Daoy (cell line): ENCODE data around the gene HEG1. TPM values are rescaled to one million over a fixed set of nuclear protein-coding genes. Genes with fewer than 3 reads are reported as not detected.

ENCODE experiments used
- DNase-seq: peaks from one replicate; pipeline ENCODE4 v3.0.0-alpha.2; 2015; ENCODE audit warnings: low read depth
- total RNA-seq: library from RNA; depleted of rRNA; stranded (reverse); fragments of >200 nt; shearing (Covaris generic); gene quantifications from 2 replicates; pipeline ENCODE4 v1.2.3, GENCODE V29; 2014

HEG1 gene
- total RNA-seq, 1 experiment from 2014 or later, result 14.9 TPM

- no peak for DNase-seq
These were observed 103.4 kb downstream of the HEG1 start for GRCh38 chr3:124952282-124952855.

- DNase-seq, result peak; percentile 44
These were observed 104.1 kb downstream of the HEG1 start for GRCh38 chr3:124951511-124952281.

GRCh38 chr3:124950026-124950425 lies 105.8 kb downstream of the HEG1 start:
- no peak for DNase-seq

- no peak for DNase-seq
These were observed 113.2 kb downstream of the HEG1 start for GRCh38 chr3:124942613-124943012.

- DNase-seq, result no peak
These were observed 114.0 kb downstream of the HEG1 start for GRCh38 chr3:124941771-124942170.

GRCh38 chr3:124939661-124940060 lies 116.1 kb downstream of the HEG1 start:
- DNase-seq, result no peak

- no peak for DNase-seq
These were observed 116.9 kb downstream of the HEG1 start for GRCh38 chr3:124938896-124939295.

- no peak for DNase-seq
These were observed 118.7 kb downstream of the HEG1 start for GRCh38 chr3:124937049-124937448.

GRCh38 chr3:124935794-124936542 lies 119.8 kb downstream of the HEG1 start:
- DNase-seq, result no peak

GRCh38 chr3:124935264-124935663 lies 120.5 kb downstream of the HEG1 start:
- no peak for DNase-seq

- DNase-seq, result no peak
These were observed 121.2 kb downstream of the HEG1 start, which contains the start of gene MUC13 for GRCh38 chr3:124934577-124934976. Gene MUC13 (minus strand): TSS chr3:124934751. CDS start chr3:124934712, 39 bp downstream.

- DNase-seq, result peak; percentile 67
These were observed 127.2 kb downstream of the HEG1 start for GRCh38 chr3:124928333-124929202.

GRCh38 chr3:124927574-124928045 lies 128.2 kb downstream of the HEG1 start:
- no peak for DNase-seq

- DNase-seq, result no peak
These were observed 129.2 kb downstream of the HEG1 start for GRCh38 chr3:124926426-124927101.

- no peak for DNase-seq
These were observed 131.1 kb downstream of the HEG1 start for GRCh38 chr3:124924741-124925140.

- DNase-seq, result no peak
These were observed 132.0 kb downstream of the HEG1 start for GRCh38 chr3:124923833-124924232.

GRCh38 chr3:124920718-124921117 lies 135.1 kb downstream of the HEG1 start:
- no peak for DNase-seq

- no peak for DNase-seq
These were observed 136.0 kb downstream of the HEG1 start for GRCh38 chr3:124919756-124920155.

- DNase-seq, result no peak
These were observed 137.3 kb downstream of the HEG1 start for GRCh38 chr3:124918524-124918923.

GRCh38 chr3:124916837-124917409 lies 138.9 kb downstream of the HEG1 start:
- no peak for DNase-seq
